ENCODE data around the gene MESD.

Gene MESD

GRCh38 chr15:80937718-80938117 lies 51.9 kb downstream of the MESD start:
- DNase-seq (ENCODE audit: low read depth): no peak

DNA sequence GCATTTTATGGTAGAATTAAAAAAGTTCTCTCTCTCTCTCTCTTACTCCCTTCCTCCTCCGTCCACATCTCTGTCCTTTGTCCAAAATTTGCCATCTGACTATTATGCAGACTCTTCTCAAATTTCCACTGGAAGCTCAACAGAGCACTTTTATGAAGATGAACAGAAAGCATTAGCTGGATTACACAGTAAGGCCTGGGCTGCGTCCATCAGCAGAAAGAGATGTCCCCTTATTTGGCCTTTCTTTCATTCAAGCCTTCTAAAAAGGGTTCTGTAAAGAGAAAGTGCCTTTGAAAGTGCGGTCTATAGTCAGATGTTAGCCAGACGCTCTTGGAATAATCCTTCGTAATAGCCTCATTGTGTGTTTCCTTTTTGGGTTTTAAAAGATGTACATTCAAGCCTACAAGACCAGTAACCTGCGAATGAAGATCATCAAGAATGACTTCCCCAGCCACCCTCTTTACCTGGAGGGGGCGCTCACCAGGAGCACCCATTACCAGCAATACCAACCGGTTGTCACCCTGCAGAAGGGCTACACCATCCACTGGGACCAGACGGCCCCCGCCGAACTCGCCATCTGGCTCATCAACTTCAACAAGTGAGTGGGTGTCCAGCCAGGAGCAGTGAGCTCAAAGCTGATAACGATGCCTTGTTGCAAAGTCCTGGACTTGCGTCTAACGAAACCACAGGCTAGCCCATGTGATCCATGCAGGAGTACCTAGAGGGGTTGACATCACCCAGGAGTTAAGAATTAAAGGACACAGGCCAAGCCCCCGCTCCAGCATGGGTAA lies 53.1 kb downstream of the MESD start:
- DNase-seq (ENCODE audit: low read depth): no peak

- peak; percentile 68 for DNase-seq (ENCODE audit: low read depth)
Observed at GRCh38 chr15:80934761-80935221, 54.8 kb downstream of the MESD start.

GRCh38 chr15:80932989-80933388 lies 56.6 kb downstream of the MESD start:
- DNase-seq (ENCODE audit: low read depth): no peak

DNA sequence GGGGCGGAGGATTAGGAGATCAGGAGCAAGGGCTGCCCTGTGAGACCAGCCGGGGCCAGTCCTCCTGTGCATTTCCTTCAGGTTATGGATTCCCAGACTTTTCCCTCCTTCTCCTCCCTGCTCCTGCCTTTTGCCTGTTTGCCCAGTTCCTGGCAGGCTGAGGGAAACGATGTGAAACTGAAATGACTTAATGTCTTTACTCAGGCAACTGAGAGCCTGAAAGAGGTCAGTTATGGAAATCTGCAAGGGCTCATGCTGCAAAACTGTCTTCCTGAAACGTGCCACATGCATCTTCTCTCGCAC lies 57.2 kb downstream of the MESD start:
- no peak for DNase-seq (ENCODE audit: low read depth)

DNA sequence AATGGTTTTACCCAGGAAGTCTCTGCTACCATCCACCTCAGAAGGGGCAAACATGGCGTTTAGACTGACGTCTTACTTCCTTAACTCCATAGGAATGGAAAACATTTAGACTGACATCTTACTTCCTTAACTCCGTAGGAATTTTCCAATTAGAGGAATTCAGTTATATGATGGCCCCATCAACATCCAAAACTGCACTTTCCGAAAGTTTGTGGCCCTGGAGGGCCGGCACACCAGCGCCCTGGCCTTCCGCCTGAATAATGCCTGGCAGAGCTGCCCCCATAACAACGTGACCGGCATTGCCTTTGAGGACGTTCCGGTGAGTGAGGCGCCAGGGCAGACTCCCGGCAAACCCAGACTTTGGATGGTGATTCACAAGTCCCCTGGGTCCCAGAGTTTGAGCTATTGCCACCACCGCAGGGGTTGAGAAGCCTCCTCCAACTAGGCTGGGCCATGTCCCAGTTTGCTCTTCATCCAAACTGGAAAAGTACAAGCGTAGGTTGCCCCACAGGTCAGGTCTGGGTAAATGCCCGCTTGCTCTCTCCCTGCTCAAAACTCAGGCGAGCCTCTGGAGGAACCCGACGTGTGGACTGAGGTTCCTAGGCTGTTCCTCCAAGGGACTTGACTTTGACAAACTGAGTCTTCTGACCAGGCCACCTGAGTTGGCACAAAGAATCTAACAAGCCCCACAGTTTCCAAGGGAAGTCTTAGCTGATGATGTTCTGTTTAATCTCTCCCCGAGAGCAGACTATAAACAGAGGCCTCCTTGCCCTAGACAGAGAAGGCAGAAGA lies 57.7 kb downstream of the MESD start:
- DNase-seq (ENCODE audit: low read depth): no peak

- DNase-seq (ENCODE audit: low read depth): no peak
Observed at GRCh38 chr15:80931191-80931590, 58.4 kb downstream of the MESD start.

- no peak for DNase-seq (ENCODE audit: low read depth)
Observed at GRCh38 chr15:80929689-80930088, 59.9 kb downstream of the MESD start.

DNA sequence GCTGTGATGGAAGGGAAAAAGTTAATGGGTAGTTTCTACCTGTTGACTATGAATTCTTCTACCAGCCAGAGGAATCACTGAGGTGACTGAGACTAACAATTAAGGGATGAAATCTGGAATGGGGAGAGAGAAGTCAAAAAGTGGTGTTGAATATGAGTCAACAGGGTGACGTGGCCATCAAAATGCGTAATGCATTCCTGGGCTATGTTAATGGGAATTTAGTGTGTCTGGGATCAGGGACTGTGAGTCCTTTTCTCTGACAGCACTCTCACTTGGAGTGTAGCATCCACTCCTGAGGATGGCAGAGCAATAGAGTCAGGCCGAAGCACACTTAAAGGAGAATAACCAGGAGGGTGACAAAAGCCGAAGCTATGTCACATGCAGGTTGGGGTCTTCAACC lies 60.4 kb downstream of the MESD start:
- peak; percentile 92 for DNase-seq (ENCODE audit: low read depth)

DNA sequence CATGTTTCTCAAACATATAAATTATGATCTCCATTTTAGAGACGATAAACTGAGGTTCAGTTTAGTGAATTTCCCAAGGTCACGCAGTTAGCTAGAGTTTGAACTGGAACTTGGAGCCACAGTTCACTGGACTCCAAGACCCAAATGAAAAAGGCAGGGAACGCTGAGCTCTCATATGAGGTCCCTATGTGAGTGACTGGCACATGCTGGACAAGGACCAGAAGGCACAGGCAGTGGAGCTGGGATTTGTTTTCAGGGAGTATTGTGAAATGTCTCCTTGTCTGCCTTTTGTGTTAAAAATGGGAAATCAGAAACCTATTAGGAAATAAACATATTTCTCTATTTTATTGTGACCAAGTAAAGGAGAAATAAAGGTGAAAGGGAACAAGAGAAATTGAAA lies 63.5 kb downstream of the MESD start:
- DNase-seq (ENCODE audit: low read depth): no peak

- no peak for DNase-seq (ENCODE audit: low read depth)
Observed at GRCh38 chr15:80925597-80926059, 64.0 kb downstream of the MESD start.

DNA sequence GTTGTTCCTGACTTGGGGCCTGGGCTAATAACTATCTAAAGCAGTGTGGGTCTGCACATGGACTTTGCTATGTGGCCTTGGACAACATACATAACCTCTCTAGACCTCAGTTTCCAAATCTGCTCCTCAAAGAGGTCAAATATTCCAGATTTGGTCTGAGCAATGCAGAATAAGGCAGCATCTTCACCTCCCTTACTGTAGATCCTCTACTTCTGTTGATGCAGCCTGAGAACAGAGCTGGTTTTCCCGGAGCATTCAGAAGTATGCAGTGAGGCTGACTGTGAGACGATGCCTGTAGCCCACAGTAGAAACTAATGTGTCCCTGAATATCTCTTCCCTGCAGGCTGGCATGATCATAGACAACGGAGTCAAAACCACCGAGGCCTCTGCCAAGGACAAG lies 65.3 kb downstream of the MESD start:
- no peak for DNase-seq (ENCODE audit: low read depth)

GRCh38 chr15:80923668-80924067 lies 66.0 kb downstream of the MESD start:
- no peak for DNase-seq (ENCODE audit: low read depth)

GRCh38 chr15:80921736-80922410 lies 67.7 kb downstream of the MESD start:
- DNase-seq (ENCODE audit: low read depth): no peak

DNA sequence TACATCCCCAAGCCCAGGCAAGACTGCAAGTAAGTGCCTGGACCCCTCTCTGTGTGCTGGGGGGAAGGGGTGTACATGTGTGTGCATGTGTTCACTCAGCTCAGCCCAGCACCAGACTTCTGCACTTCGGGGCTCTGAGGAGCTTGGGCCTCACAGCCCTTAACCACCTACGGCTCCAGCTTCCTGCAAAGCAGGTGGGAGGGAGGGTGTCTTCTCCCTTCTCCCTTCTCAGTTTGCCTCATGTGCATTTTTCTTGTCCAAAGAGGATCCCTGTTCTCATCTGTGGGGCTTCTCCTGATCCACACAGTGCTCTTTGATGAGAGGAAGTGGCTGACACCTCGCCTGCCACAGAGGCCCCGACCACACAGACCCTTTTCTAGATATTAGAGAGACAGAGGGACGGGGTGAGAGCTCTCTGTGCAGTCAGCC lies 69.3 kb downstream of the MESD start:
- no peak for DNase-seq (ENCODE audit: low read depth)

- no peak for DNase-seq (ENCODE audit: low read depth)
Observed at GRCh38 chr15:80918196-80918783, 71.3 kb downstream of the MESD start.

- no peak for DNase-seq (ENCODE audit: low read depth)
Observed at GRCh38 chr15:80916056-80916455, 73.6 kb downstream of the MESD start.

DNA sequence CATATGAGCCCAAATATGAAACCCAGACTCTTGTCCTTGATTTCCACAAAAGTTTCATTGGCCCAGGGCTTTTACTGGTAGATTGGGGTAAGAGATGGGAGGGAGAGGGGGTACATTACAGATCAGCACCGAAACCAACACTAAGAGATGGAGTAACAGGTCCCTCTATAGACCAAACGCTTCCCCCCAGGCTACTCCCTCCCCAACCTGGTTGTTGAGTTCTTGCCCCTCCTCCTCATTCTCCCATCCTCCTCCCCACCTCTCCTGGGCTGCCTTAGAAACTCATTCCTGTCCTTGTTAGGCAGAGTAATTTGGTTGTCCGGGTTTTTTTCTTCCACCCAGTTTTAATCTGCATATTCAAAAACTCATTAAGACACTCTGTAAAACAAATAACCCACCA lies 74.1 kb downstream of the MESD start:
- DNase-seq (ENCODE audit: low read depth): no peak

- no peak for DNase-seq (ENCODE audit: low read depth)
Observed at GRCh38 chr15:80913541-80913940, 76.1 kb downstream of the MESD start.

DNA sequence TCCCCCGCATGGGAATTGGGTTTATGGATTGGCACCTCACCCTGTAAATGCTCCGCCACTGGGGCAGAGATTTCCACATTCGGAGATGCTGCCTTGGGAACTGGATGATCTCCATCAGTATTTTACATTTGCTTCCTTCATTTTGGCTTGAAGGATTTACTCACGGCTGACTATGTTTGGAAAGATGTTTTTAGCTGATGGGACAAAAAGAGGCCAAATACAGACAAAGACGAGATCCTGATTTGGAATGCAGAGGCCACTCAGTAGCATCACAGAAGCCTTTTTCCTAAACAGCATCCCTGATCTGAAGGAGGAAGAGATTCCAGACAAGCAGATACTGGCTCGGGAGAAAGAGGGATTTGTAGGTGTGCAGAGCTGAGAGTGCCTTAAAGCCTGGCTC lies 76.9 kb downstream of the MESD start:
- DNase-seq (ENCODE audit: low read depth): no peak

DNA sequence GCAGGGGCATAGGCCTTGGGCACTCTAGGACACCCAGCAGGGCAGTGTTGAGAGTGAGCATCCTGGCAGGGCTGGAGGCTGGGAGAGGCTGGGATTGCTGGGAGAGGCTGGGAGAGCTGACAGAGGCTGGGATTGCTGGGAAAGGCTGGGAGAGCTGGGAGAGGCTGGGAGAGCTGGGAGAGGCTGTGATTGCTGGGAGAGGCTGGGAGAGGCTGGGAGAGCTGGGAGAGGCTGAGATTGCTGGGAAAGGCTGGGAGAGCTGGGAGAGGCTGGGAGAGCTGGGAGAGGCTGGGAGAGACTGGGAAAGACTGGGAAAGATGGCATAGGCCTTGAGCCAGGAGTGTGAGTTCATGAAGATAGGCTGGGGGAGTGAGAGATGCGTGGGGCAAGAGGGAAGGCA lies 77.8 kb downstream of the MESD start:
- DNase-seq (ENCODE audit: low read depth): no peak

DNA sequence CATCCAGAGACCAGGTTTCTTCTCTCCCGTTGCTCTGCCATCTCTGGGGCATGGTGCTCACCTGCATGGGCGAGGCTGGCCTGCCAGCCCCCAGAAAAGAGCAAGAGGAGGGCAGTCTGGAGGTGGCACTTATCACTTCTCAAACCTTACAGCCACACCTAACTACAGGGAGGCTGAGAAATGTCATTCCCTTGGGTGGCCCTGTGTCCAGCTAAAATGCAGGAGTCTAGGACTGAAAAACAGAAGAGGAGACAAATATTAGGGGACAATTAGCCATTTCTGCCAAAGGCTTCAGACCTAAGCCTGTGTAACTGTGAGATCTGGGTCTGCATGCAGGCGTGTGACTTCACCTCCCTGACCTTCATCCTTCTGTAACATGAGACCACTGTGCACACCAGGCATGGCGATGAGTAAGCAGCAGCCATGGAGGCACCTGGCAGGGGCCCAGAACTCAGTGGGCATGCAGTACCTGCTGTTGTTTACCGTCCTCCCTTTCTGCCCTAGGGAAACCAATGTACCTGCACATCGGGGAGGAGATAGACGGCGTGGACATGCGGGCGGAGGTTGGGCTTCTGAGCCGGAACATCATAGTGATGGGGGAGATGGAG lies 83.4 kb downstream of the MESD start:
- DNase-seq (ENCODE audit: low read depth): peak; percentile 40

Measured in HS-27A (cell line).